Gastrocnemius medialis (tissue), 4 donors: ENCODE measurements around the gene IL4R.

Experiments
- POLR2A ChIP-seq, 2 donors: fragments of 450-650 bp; IDR thresholded peaks; one replicate each; pipeline ENCODE4 v1.6.1; 2017; ENCODE audit warnings: antibody characterized with exemption in 2 of 2, mild to moderate bottlenecking in 2 of 2, moderate library complexity in 2 of 2
- TF ChIP-seq, protein P1 (sequence below), 5 experiments: fragments of 450-650 bp in 3 of 5; fragments of 200-600 bp in 2 of 5; sonication (generic) in 2 of 5; IDR thresholded peaks in 4 of 5; conservative IDR thresholded peaks in 1 of 5; 1 replicate in 4 of 5; 2 replicates in 1 of 5; pipeline ENCODE4 v1.5.1; 2016 to 2019; ENCODE audit warnings: antibody characterized with exemption in 5 of 5, mild to moderate bottlenecking in 3 of 5, moderate library complexity in 3 of 5

GRCh38 chr16:27304881-27305745 is 8.7 kb upstream of the IL4R start:
- TF ChIP-seq, protein P1, sequence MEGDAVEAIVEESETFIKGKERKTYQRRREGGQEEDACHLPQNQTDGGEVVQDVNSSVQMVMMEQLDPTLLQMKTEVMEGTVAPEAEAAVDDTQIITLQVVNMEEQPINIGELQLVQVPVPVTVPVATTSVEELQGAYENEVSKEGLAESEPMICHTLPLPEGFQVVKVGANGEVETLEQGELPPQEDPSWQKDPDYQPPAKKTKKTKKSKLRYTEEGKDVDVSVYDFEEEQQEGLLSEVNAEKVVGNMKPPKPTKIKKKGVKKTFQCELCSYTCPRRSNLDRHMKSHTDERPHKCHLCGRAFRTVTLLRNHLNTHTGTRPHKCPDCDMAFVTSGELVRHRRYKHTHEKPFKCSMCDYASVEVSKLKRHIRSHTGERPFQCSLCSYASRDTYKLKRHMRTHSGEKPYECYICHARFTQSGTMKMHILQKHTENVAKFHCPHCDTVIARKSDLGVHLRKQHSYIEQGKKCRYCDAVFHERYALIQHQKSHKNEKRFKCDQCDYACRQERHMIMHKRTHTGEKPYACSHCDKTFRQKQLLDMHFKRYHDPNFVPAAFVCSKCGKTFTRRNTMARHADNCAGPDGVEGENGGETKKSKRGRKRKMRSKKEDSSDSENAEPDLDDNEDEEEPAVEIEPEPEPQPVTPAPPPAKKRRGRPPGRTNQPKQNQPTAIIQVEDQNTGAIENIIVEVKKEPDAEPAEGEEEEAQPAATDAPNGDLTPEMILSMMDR (IDR thresholded peaks at IDR 0.05 in 4 of 5, conservative IDR thresholded peaks at IDR 0.05 in 1 of 5) = no peak
- TF ChIP-seq POLR2A (IDR thresholded peaks at IDR 0.05) = no peak
